ENCODE measurements around the gene RCN2.
"Not testable (repeated sequence)": the region's sequence is repeated elsewhere in the genome, so short reads cannot be mapped to it uniquely, and the experiment has no call there.

Gene RCN2

DNA sequence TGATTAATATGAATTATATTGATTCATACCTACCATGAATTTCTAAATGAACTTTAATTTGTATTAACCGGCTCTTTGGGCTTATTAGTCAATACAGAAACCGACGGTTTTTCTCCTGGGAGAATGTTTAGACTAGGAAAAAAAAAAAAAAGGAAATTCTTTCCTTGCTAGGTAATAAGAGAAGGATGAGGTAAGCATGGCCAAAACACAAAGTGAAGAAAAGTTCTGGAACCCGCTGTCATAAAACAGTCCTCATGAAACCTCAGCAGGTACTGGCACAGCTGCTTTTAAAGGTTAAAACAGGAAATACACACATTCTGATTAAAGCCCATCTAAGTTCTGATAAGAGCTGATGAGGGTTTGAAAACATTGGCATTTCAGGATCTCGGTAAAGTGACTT, 32.6 kb downstream of the RCN2 start:
- TF ChIP-seq, protein P1, sequence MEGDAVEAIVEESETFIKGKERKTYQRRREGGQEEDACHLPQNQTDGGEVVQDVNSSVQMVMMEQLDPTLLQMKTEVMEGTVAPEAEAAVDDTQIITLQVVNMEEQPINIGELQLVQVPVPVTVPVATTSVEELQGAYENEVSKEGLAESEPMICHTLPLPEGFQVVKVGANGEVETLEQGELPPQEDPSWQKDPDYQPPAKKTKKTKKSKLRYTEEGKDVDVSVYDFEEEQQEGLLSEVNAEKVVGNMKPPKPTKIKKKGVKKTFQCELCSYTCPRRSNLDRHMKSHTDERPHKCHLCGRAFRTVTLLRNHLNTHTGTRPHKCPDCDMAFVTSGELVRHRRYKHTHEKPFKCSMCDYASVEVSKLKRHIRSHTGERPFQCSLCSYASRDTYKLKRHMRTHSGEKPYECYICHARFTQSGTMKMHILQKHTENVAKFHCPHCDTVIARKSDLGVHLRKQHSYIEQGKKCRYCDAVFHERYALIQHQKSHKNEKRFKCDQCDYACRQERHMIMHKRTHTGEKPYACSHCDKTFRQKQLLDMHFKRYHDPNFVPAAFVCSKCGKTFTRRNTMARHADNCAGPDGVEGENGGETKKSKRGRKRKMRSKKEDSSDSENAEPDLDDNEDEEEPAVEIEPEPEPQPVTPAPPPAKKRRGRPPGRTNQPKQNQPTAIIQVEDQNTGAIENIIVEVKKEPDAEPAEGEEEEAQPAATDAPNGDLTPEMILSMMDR (IDR thresholded peaks at IDR 0.05; ENCODE audit: low read length, missing control alignments), result no peak
- no peak overlapping the region for H3K4me3 ChIP-seq (replicated peaks; ENCODE audit: low read depth, low read length)
- DNase-seq (ENCODE audit: low read depth), result peak; percentile 45

DNA sequence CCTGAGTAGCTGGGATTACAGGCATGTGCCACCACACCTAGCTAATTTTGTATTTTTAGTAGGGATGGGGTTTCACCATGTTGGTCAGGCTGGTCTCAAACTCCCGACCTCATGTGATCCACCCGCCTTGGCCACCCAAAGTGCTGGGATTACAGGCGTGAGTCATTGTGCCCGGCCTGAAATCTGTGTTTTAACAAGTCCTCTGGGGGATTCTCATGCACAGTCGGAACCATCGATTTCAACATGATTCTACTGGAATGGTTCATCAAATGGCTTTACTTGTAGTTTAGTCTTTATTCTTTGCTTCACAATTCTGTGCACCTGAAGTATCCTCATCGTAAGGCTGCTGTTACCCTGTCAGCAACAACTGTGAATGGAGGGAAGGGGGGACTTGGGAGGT, 34.5 kb downstream of the RCN2 start:
- DNase-seq (ENCODE audit: low read depth), result not testable (repeated sequence)

DNA sequence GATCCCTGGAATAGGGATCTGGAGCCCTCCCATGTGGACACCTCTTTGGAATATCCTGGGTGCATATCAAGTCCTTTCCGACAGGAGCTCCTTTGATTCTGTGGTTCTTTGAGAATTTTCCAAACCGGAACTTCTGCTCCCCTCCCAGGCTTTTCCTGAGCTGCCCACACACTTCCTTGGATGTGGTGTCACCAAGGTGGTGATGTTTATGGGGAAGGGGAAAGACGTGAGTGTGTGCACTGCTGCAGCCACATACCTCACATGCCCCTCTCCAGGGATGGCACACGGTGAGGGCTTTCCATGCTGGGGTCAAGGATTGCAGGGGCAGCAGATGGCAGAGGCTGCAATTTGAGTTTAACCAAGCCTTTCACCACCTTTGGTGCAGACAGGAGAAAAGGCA, 35.5 kb downstream of the RCN2 start:
- TF ChIP-seq, protein P1 (IDR thresholded peaks at IDR 0.05; ENCODE audit: low read length, missing control alignments), result no peak
- no peak for DNase-seq (ENCODE audit: low read depth)

More for the DNA sequence above, 34.5 kb downstream of the RCN2 start:
- H3K4me3 ChIP-seq (replicated peaks; ENCODE audit: low read depth, low read length), result not testable (repeated sequence)

DNA sequence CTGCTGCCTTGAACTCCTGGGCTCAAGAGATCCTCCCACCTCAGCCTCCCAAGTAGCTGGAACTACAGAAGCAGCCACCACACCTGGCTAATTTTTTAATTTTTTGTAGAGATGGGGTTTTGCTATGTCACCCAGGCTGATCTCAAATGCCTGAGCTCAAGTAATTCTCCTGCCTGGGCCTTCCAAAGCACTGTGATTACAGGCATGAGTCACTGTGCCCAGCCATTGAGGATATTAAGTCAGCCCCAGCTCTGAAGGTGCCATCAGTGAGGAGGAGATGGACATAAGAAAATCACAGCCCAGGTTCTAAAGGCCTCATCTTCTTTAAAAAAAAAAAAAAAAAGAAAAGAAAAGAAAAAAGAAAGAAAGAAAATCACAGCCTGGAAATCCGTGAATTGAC, 36.8 kb downstream of the RCN2 start:
- TF ChIP-seq, protein P1 (IDR thresholded peaks at IDR 0.05; ENCODE audit: low read length, missing control alignments), result no peak
- no peak overlapping the region for H3K4me3 ChIP-seq (replicated peaks; ENCODE audit: low read depth, low read length)
- DNase-seq (ENCODE audit: low read depth), result peak; percentile 35

More for the DNA sequence above, 35.5 kb downstream of the RCN2 start:
- H3K4me3 ChIP-seq (replicated peaks; ENCODE audit: low read depth, low read length), result no peak overlapping the region

DNA sequence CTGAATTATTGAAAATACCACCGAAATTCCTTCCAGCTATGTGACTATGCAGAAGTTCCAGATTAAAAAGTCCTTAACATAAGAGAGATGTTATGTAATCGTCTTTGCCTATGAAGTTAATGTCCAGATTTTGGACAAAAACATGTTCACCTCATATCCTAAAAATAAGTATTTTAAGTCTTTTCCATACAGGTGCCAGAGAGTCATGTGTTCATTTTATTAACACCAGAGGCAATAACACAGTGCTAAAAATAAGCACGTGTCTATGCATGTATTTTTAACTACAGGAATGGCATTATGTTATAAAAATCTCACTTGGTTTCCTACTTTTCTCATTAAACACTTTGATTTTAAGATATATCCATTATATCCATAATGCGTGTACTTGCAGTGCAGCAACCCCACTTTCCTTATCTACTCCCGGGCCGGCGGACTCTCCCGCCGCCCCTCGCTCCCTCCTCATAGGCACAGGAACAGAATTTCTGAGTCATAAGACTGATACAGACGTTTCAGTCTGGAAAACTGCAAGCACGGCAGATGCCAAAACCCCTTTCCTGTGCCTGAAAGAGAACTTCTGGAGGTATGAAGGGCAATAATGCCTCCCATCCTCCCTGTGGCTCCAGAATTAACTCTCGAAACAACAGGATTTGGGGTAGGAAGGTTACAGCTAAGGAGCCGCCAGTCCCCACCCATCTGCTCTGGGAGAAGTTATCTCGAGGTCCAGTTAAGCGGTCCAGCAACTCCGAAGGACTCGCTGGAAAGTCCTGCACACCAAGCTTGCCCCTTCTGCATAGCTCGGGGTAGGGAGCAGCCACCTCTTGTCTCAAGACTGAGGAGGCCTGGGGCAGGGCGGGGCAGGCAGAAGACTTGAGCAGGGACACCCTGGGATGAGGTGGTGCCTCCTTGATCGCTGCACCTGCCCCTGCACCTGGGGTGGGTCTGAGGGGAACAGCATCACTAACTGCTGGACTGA, 41.1 kb downstream of the RCN2 start:
- TF ChIP-seq, protein P1 (IDR thresholded peaks at IDR 0.05; ENCODE audit: low read length, missing control alignments), result no peak
- peak; percentile 74 for DNase-seq (ENCODE audit: low read depth)
- peak overlapping the region; percentile 34 for H3K4me3 ChIP-seq (replicated peaks; ENCODE audit: low read depth, low read length)

DNA sequence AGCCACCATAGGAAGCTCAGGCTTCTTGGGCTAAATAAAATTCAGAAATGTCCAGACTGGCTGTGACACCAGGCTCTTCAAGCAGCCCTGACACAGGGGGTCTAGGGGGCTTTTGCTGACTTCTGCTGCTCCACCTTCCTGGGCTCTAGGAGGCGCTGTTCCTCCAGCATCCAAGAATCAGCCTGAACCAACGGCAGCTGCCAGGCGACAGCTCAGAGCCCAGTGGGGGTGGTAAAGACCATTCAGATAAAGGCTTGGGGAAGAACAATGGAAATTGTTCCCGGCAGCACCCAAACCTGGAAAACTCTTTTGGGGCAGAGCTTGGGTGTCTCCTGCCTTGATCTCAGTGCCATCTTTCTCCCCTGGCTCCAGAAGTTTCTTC, 41.8 kb downstream of the RCN2 start:
- DNase-seq (ENCODE audit: low read depth), result peak; percentile 72
- H3K4me3 ChIP-seq (replicated peaks; ENCODE audit: low read depth, low read length), result peak overlapping the region; percentile 34
- TF ChIP-seq, protein P1 (IDR thresholded peaks at IDR 0.05; ENCODE audit: low read length, missing control alignments), result peak; percentile 77

GRCh38 chr15:76973906-76974305, 42.4 kb downstream of the RCN2 start:
- TF ChIP-seq, protein P1 (IDR thresholded peaks at IDR 0.05; ENCODE audit: low read length, missing control alignments), result no peak
- H3K4me3 ChIP-seq (replicated peaks; ENCODE audit: low read depth, low read length), result no peak overlapping the region
- no peak for DNase-seq (ENCODE audit: low read depth)

Data from fibroblast of pulmonary artery (primary cell).